Fibroblast of mammary gland (primary cell): ENCODE measurements around the gene REPS2.

ENCODE experiments used
- DNase-seq: peaks from one replicate; pipeline ENCODE4 v3.0.0-alpha.2; 2010; ENCODE audit warnings: low read depth
- H3K4me3 ChIP-seq: 2 replicates; pipeline ENCODE4 v1.5.1; 2011; ENCODE audit warnings: low read depth, mild to moderate bottlenecking, low read length, moderate library complexity; ENCODE audit not compliant: control insufficient read depth
- TF ChIP-seq, protein P1 (sequence below): conservative IDR thresholded peaks from 2 replicates; pipeline ENCODE4 v1.5.1; 2011; ENCODE audit warnings: low read depth, low read length, inconsistent platforms; ENCODE audit not compliant: control insufficient read depth, insufficient read depth

Gene REPS2

DNA sequence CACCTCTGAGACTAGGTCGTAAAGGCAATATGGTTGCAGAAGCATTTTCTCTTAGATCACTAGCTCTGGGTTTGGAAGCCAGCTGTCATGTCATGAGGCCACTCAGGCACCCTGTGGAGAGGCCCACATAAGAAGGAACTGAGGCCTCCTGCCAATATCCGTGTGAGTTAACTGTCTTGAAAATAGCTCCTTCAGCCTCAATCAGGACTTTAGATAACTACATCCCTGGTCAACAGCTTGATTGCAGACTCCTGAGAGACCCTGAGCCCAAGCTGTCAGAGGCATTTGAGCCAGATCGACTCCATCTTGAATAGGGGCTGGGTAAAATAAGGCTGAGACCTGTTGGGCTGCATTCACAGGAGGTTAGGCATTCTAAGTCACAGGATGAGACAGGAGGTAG is 15.1 kb upstream of the REPS2 start:
- TF ChIP-seq, protein P1, sequence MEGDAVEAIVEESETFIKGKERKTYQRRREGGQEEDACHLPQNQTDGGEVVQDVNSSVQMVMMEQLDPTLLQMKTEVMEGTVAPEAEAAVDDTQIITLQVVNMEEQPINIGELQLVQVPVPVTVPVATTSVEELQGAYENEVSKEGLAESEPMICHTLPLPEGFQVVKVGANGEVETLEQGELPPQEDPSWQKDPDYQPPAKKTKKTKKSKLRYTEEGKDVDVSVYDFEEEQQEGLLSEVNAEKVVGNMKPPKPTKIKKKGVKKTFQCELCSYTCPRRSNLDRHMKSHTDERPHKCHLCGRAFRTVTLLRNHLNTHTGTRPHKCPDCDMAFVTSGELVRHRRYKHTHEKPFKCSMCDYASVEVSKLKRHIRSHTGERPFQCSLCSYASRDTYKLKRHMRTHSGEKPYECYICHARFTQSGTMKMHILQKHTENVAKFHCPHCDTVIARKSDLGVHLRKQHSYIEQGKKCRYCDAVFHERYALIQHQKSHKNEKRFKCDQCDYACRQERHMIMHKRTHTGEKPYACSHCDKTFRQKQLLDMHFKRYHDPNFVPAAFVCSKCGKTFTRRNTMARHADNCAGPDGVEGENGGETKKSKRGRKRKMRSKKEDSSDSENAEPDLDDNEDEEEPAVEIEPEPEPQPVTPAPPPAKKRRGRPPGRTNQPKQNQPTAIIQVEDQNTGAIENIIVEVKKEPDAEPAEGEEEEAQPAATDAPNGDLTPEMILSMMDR = no peak
- no peak overlapping the region for H3K4me3 ChIP-seq
- no peak for DNase-seq

DNA sequence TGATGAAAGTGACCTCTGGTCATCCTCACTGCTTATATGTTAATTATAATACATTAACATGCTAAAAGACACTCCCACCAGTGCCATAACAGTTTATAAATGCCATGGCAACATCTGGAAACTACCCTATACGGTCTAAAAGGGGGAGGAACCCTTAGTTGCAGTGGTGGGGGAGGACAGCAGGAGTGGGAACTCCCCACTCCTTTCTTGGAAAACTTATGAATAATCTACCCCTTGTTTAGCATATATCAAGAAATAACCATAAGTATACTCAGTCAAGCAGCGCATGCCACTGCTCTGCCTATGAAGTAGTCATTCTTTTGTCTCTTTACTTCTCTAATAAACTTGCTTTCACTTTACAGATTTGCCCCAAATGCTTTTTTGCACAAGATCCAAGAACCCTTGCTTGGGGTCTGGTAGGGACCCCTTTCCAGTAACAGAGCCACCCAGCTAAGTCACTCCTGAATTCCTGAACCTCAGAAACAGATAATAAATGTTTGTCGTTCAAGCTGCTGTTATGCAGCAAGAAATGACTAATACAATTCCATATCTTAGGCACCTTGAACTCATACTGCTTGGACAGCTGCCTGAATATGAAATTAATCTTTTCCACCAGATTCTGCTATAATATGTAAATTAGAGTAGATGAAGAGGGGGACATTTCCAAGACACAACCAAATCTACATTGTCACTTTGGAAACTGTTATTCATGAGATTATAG is 14.4 kb upstream of the REPS2 start:
- no peak overlapping the region for H3K4me3 ChIP-seq
- no peak for DNase-seq
- TF ChIP-seq, protein P1 = no peak

DNA sequence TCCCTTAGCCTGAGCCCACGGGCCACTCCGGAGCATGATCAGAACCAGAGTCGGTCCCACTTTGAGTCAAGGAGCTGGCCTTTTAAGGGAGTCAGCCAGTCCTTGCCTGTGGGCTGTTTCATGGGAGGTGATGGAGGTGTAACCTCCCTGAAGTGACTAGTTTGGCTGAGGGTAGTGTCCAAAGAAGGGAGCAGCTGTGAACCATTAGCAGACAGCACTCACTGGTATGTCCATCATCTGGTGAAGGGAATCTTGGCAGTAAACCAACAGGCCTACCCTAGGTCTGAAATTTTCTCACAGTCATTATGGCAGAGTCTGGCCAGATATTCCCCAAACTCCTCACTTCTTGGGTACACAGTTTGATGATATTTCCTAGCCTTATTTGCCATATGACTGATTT is 12.3 kb upstream of the REPS2 start:
- H3K4me3 ChIP-seq = no peak overlapping the region
- TF ChIP-seq, protein P1 = no peak
- DNase-seq = no peak

DNA sequence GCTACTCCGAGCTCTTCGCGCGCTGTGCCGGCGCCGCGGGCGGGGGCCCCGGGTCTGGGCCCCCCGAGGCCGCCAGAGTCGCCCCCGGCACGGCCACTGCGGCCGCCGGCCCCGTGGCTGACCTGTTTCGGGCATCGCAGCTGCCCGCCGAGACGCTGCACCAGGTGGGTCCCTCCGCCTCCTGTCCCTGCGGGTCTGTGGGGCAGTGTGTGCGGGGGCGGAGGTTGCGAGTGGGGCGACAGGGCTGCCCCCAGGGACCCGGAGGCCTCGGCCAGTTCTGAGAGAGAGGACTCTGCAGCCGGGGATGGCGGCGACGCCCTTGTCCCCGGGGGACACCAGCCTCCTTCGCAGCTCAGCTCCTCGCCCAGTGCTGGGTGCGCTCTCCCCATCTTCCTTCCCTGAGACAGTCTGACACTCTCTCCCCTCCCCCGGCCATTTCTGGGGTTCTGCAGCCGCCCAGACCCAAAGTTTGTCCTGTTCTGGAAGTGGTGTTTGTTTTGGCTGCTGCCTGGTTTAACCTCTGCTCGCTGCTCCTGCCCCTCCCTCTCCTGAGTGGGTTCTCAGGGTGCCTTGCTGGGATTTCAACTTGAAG is 609 bp downstream of the REPS2 start:
- no peak for DNase-seq
- TF ChIP-seq, protein P1 = no peak
- H3K4me3 ChIP-seq = peak overlapping the region; percentile 40

DNA sequence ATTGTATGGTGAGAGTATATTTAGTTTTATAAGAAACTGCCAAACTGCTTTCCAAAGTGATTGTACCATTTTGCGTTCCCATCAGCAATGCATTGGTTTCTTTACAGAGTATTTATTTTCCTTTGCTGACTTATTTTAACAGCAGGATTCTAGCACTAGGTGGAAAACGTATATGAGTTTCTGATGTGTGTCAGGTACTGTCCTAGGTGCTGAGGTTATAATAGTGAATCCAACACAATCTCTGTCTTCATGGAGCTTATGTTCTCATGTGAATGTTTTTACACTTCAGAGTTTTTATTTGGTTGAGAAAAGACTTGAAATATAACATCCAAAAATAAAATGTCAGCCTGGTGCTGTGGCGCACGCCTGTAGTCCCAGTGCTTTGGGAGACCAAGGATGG is 4.0 kb downstream of the REPS2 start:
- no peak overlapping the region for H3K4me3 ChIP-seq
- TF ChIP-seq, protein P1 = no peak
- DNase-seq = no peak

DNA sequence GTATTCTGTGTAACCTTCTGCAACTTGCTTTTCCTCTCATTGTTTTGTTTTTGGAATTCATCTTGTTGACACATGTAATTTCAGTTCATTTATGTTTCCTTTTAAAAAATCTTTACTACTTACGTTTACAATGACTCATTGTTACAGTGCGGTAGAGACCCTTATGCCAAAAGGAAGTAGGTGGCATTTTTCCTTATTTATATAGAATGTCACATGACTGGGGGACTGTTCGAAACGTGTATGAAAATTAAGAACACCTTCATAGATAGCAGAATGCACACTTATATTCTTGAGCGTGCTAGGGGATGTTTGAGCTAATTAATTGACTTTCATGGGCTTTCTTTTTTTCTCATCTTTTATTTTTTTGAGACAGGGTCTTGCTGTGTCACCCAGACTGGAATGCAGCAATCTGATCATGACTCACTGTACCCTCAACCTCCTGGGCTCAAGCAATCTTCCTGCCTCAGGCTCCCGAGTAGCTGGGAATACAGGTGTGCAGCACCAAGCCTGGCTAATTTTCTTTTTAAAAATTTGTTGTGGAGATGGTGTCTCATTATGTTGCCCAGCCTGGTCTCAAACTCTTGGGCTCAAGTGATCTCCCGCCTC is 7.3 kb downstream of the REPS2 start:
- no peak overlapping the region for H3K4me3 ChIP-seq
- no peak for DNase-seq
- TF ChIP-seq, protein P1 = no peak

DNA sequence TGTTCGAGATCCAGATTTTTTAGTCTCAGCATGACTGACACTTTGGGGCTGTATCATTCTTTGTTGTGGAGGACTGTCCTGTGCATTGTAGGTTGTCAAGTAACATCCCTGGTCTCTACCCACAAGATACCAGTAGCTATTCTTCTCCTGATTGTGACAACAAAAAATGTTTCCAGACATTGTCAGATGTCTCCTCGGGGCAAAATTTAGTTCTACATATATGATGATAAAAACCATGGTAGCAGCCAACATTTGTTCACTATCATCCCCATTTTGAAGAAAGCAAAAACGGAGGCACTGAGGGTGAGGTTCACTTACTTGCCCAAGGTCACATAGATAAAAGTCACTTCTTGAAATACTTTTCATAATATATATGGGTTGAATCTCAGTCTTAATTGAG is 11.3 kb downstream of the REPS2 start:
- TF ChIP-seq, protein P1 = no peak

More for the DNA sequence above, 11.3 kb downstream of the REPS2 start:
- no peak for DNase-seq
- no peak overlapping the region for H3K4me3 ChIP-seq
